Pulmonary artery endothelial cell (primary cell): Measurements from ENCODE around the gene CDX2. TPM values are rescaled to one million over a fixed set of nuclear protein-coding genes. Genes with fewer than 3 reads are reported as not detected.
"Not testable (repeated sequence)": the region's sequence is repeated elsewhere in the genome, so short reads cannot be mapped to it uniquely, and the experiment has no call there.

ENCODE experiments used
- DNase-seq: peaks from one replicate; pipeline ENCODE4 v3.0.0-alpha.2; 2011; ENCODE audit warnings: low read depth, low spot score
- total RNA-seq: library from RNA; depleted of rRNA; stranded (reverse); fragments of >200 nt; gene quantifications from 2 replicates; pipeline ENCODE4 v1.2.3, GENCODE V29; 2014

Gene CDX2
- total RNA-seq, 1 donor from 2014 or later: not detected

DNA sequence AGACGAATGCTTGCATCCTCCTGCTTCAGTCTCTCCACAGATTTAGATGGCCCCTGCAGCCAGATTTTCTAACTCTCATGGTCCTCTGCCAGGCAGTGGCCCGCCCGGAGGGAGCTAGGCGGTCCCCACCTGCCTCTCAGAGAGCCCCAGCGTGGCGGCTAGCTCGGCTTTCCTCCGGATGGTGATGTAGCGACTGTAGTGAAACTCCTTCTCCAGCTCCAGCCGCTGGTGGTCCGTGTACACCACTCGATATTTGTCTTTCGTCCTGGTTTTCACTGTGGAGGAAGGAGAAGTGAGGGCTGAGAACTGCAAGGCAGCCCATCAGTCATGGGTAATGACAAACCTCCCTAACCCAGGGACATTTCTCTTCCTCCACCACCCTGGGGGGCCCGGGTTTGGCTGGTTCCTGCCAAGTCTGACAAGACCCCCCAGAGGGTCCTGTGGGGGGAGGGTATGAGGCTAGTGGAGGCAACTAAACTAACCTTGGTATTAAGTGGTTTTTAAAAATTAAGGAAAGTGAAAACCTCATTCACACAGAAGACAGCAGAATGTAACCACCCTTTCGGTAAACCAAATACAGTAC lies 4.3 kb downstream of the CDX2 start:
- DNase-seq: no peak

- DNase-seq: not testable (repeated sequence)
Measured at GRCh38 chr13:27964206-27964605, 4.9 kb downstream of the CDX2 start.

DNA sequence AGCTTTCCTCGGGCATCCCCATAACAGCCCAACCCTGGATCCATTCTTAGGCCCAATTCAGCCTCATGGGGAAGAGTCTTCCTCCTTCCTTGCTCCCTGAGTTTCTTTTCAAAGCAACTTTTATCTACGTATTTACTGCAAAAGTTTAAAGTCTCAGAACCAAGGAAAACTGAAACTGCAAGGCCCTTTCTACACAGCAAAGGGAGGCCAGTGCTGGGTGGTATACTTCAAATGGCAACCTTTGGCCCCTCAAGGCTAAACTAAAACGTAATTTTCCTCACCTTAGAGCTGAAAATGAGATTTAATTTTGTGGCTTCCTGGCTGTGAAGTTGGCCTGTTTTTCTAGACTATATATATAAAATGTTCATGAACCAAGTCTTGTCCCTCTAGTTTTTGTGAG lies 5.6 kb downstream of the CDX2 start:
- no peak for DNase-seq

- no peak for DNase-seq
Measured at GRCh38 chr13:27962982-27963381, 6.1 kb downstream of the CDX2 start.

- DNase-seq: no peak
Measured at GRCh38 chr13:27962128-27962841, 6.8 kb downstream of the CDX2 start.

- no peak for DNase-seq
Measured at GRCh38 chr13:27961227-27962085, 7.7 kb downstream of the CDX2 start.

DNA sequence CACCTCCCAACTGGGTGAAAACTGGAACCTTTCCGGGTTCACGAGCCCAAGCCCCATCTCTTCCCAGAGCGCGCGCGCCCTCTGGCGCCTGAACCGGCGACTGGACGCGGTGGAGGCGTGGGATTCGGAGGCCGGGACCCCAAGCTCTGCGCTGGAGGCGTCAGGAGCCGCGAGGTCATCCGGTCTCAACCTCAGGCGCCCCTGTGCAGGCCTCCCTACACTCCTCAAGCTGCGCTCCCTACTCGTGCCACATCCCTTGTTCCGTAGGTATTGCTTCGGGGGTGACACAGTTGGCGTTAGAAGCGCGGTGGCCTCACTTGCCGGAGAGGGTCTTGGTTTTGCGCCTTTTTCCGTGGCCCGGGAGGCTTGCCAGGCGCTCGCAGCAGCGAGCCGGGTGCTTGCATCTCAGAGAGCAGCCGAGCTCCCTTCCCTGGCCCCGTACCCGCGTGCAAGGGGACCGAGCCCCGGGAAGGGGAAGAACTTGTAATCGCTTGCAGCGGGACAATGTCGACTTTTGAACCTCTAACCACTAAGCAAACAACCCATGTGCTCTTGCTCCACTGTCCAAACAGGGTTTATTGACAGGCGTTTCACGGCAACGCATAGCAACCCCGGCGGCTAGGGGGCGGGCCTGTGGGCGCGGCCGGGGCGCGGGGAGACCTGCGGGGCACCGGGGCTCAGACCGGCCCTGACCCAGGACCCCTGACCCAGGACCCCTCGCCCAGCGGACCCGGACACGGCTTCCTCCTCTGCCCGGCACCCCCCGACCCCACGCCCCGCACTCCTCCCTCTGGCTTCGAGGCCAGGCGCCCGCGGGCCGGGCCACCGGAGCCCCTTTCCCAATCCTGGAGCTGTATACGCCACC lies 8.5 kb downstream of the CDX2 start:
- no peak for DNase-seq

- no peak for DNase-seq
Measured at GRCh38 chr13:27959976-27960361, 9.1 kb downstream of the CDX2 start.

GRCh38 chr13:27956576-27957300 lies 12.4 kb downstream of the CDX2 start:
- no peak for DNase-seq

DNA sequence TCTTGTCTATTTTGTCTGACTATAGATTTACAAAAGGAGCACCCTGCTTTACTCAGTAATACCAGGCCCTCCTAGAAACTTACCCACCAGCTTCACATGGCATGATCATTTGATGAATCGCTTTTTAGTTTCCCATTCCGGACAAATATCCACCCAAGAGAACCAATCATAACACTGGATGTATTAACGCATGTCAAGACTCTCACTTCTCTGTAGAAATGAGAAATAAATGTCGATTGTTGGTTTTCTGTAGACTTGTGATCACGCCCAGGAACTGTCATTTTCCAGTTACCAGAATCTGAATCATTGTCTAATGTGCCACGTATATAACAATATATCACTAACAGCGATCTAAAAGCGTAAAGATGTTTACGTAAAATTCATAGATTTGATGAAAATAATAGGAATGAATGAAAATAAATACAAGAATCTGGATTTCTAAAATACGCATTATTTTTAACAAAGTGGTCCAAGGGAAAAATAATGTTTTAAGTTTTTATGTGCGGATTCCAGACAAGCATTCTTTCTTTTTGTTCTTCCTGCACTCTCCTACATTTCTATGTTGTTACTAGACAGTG lies 14.0 kb downstream of the CDX2 start:
- no peak for DNase-seq

DNA sequence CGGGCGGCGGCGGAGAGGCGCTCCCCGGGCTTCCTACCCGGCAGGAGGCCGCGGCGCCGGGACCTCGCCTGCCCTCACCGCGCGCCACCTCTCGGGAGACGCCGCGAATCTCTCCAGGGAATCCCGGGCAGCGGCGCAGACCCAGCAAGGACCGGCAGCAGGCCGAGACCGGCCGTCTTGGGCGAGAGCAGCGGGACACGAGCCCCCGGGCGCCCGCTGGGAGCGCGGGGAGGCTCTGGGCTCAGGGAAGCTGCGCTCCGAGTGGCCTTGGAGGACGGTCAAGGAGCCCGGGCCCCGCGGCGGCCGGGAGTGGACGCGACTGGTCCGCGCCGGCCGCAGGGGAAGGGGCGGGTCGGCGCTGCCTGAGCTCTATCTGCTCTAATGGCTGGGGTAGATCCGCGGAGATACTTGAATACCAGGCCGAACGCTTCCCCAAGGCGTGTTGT lies 14.7 kb downstream of the CDX2 start:
- no peak for DNase-seq

GRCh38 chr13:27953676-27954405 lies 15.3 kb downstream of the CDX2 start:
- peak; percentile 13 for DNase-seq

- DNase-seq: no peak
Measured at GRCh38 chr13:27952876-27953675, 16.0 kb downstream of the CDX2 start.

- DNase-seq: no peak
Measured at GRCh38 chr13:27942972-27943371, 26.1 kb downstream of the CDX2 start.

DNA sequence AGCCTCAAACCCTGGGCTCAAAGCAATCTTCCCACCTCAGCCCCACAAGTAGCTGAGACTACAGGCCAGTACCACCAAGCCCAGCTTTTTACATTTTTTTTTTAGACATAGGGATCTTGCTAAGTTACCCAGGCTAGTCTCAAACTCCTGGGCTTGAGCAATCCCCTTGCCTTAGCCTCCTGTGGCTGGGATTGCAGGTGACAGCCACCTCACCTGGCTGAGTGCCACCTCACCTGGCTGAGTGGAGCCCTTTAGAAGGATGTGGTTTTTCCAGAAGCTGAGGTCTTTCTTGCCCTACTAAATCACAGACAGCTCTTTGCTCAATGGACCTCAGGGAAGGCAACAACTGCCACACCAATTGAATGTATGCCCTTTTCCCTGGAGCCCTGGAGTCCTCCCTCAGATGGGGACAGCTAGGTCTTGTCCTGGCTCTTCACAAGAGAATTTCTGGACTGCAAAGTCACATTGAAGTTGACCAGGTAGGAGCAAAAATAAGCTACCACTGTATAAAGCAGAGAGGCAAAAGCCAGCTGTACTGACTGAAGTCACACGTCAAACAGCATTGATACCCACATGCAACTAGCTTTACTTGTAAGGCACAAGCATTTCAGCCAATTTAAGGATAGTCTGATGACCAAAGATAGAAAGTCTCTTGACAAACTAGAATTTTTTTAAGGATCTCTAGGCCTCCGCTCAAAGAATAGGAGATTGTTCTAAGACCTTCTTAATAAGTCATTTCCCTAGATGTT lies 35.4 kb downstream of the CDX2 start:
- DNase-seq: no peak

GRCh38 chr13:27933118-27933517 lies 36.0 kb downstream of the CDX2 start:
- DNase-seq: no peak

- no peak for DNase-seq
Measured at GRCh38 chr13:27929868-27930267, 39.2 kb downstream of the CDX2 start.
